ENCODE results near the gene CILP. TPM values are rescaled to one million over a fixed set of nuclear protein-coding genes. Genes with fewer than 3 reads are reported as not detected.

CILP gene
- total RNA-seq, 1 donor from 2014 or later = 0.64 TPM

GRCh38 chr15:65221697-65222096, 10.4 kb upstream of the CILP start:
- no peak for ATAC-seq

GRCh38 chr15:65219137-65219536, 7.9 kb upstream of the CILP start:
- no peak for ATAC-seq

- ATAC-seq = no peak
These were observed 6.5 kb upstream of the CILP start for GRCh38 chr15:65217526-65218482.

- ATAC-seq = no peak
These were observed 4.2 kb upstream of the CILP start for GRCh38 chr15:65215496-65215895.

GRCh38 chr15:65214010-65214409, 2.7 kb upstream of the CILP start:
- ATAC-seq = no peak

GRCh38 chr15:65213241-65213640, 2.0 kb upstream of the CILP start:
- ATAC-seq = no peak

GRCh38 chr15:65212097-65212496, 824 bp upstream of the CILP start:
- no peak for ATAC-seq

GRCh38 chr15:65211482-65211982, 259 bp upstream of the CILP start:
- peak; percentile 15 for ATAC-seq

- no peak for ATAC-seq
These were observed 1.3 kb downstream of the CILP start for GRCh38 chr15:65209701-65210643.

- ATAC-seq = no peak
These were observed 2.6 kb downstream of the CILP start for GRCh38 chr15:65208647-65209046.

GRCh38 chr15:65207280-65207840, 3.9 kb downstream of the CILP start:
- no peak for ATAC-seq

- ATAC-seq = no peak
These were observed 4.5 kb downstream of the CILP start for GRCh38 chr15:65206750-65207149.

GRCh38 chr15:65204931-65205660, 6.2 kb downstream of the CILP start:
- no peak for ATAC-seq

- ATAC-seq = no peak
These were observed 6.9 kb downstream of the CILP start for GRCh38 chr15:65204236-65204930.

GRCh38 chr15:65201918-65202317, 9.4 kb downstream of the CILP start:
- ATAC-seq = no peak

GRCh38 chr15:65198571-65198970, 12.7 kb downstream of the CILP start:
- ATAC-seq = no peak

GRCh38 chr15:65197337-65197645, 14.0 kb downstream of the CILP start:
- ATAC-seq = no peak

GRCh38 chr15:65196637-65197336, 14.5 kb downstream of the CILP start:
- no peak for ATAC-seq

- no peak for ATAC-seq
These were observed 15.7 kb downstream of the CILP start for GRCh38 chr15:65195548-65195923.

GRCh38 chr15:65194826-65195547, 16.3 kb downstream of the CILP start:
- no peak for ATAC-seq

Data from esophagus mucosa (tissue), 1 donor.